Measurements from ENCODE around the gene PI4KA. TPM values are rescaled to one million over a fixed set of nuclear protein-coding genes. Genes with fewer than 3 reads are reported as not detected.

The PI4KA gene
- total and polyA plus RNA-seq, 2 of the 13 experiments (the other 11 are each of a cell fraction or from before 2014, with no cell fraction given), result 27.4 to 56.4 TPM

GRCh38 chr22:20885557-20886323 lies 27.1 kb upstream of the PI4KA start (continued):
- TF ChIP-seq THAP8 (CRISPR knock-in tag; IDR thresholded peaks at IDR 0.05; ENCODE audit: borderline replicate concordance) (no peak), PATZ1 (CRISPR knock-in tag; IDR thresholded peaks at IDR 0.05) (peak; percentile 37; the same call in 1 of the 2 replicates), NAIF1 (CRISPR knock-in tag; IDR thresholded peaks at IDR 0.05; ENCODE audit: borderline replicate concordance) (no peak), ZNF276 (CRISPR knock-in tag; IDR thresholded peaks at IDR 0.05; ENCODE audit: low read depth) (peak; percentile 76; the same call in 1 of the 2 replicates), PCBP2 (optimal IDR thresholded peaks at IDR 0.05; ENCODE audit: low read depth, low read length, poor library complexity, severe bottlenecking) (no peak), ZBTB49 (CRISPR knock-in tag; IDR thresholded peaks at IDR 0.05; ENCODE audit: borderline replicate concordance) (no peak), MTERF4 (CRISPR knock-in tag; IDR thresholded peaks at IDR 0.05) (peak; percentile 62; the same call in 1 of the 2 replicates), MAX (IDR thresholded peaks at IDR 0.05) (peak; percentile 74), ZNF34 (CRISPR knock-in tag; IDR thresholded peaks at IDR 0.05; ENCODE audit: borderline replicate concordance) (no peak), ZNF567 (CRISPR knock-in tag; IDR thresholded peaks at IDR 0.05; ENCODE audit: borderline replicate concordance) (peak; percentile 82; the same call in 1 of the 2 replicates), PAWR (CRISPR knock-in tag; IDR thresholded peaks at IDR 0.05; ENCODE audit: borderline replicate concordance) (no peak), ZNF75D (CRISPR knock-in tag; IDR thresholded peaks at IDR 0.05; ENCODE audit: borderline replicate concordance) (no peak), MAFG (CRISPR knock-in tag; IDR thresholded peaks at IDR 0.05) (no peak), ZNF354B (CRISPR knock-in tag; IDR thresholded peaks at IDR 0.05) (no peak), ETV5 (CRISPR knock-in tag; IDR thresholded peaks at IDR 0.05; ENCODE audit: borderline replicate concordance) (peak; percentile 72), ZNF674 (CRISPR knock-in tag; IDR thresholded peaks at IDR 0.05; ENCODE audit: low read depth) (no peak), HDAC2 (CRISPR knock-in tag; IDR thresholded peaks at IDR 0.05) (peak; percentile 89)

Data from HepG2 (cell line).